ENCODE data around the gene SETD3.

The SETD3 gene

DNA sequence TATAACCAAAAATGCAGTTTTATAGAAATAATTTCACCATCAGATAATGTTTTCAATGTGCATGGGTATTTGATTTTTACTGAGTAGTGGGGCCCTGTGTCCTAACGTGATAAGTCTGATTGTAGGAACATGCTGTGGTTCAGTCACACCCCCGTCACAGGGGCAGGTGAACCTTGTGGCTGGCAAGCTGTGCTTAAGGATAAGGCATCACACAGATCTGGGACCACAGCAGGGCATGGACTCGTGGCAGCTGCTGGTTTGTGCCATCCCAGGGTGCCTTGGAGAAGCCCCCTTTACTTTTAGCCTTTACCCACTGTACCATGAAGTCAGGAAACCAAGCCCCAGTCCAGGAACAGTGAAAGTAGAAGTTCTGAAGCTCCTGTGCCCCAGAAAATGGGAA is 17.2 kb upstream of the SETD3 start:
- DNase-seq (ENCODE audit: low read depth), result no peak

DNA sequence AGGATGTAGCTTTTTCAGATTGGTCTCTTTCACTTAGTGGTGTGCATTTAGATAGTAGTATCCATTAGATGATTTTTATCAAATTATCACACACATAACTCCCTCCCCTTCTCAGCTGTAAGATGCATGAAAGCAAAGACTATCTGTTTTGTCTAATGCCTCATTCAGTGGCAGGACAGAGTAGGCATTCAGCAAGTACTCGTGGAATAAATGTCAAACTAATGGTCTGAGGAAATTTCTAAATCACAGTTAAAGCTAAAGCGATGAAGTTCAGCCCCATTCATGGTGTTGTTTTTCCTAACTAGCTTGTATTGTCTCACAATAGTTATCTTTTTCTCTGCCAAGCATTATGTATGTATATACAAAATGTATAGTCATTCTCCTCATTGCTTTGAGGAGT is 16.7 kb upstream of the SETD3 start:
- no peak for DNase-seq (ENCODE audit: low read depth)

DNA sequence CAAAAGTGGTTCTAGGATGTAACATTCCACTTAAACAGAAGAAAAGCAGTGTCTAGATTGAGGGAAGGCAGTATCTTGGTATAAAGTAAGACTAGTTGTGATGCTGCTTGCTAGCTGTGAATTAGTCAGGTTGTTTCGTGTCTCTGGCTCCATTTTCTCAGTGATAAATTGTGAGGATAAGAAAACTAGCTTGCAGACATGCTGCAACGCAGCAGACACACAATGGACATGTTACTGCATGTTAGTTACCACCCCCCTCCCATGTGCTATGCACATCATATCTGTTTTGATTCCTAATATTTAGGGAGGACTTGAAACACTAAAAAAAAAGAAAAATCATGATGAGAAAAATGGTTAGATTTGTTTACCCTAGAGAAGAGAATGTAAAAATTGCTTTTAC is 3.4 kb upstream of the SETD3 start:
- no peak for DNase-seq (ENCODE audit: low read depth)

DNA sequence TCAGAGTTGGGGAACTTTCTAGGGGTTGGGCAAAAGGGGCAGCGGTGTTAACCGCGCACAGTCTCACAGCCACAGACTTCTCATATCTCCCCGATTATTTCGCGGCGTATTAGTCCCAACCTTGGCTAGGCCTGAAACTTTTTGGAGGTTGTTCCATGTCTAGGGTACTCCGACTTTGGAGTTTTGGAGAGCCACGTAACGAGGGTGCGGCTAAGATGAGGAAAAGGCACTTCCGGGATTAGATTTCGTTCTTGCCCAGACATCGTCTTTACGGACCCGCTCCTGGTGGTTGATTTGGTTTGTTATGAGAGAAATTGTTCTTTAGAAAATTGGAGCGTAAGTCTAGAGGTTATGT is 1.1 kb upstream of the SETD3 start:
- DNase-seq (ENCODE audit: low read depth), result no peak

DNA sequence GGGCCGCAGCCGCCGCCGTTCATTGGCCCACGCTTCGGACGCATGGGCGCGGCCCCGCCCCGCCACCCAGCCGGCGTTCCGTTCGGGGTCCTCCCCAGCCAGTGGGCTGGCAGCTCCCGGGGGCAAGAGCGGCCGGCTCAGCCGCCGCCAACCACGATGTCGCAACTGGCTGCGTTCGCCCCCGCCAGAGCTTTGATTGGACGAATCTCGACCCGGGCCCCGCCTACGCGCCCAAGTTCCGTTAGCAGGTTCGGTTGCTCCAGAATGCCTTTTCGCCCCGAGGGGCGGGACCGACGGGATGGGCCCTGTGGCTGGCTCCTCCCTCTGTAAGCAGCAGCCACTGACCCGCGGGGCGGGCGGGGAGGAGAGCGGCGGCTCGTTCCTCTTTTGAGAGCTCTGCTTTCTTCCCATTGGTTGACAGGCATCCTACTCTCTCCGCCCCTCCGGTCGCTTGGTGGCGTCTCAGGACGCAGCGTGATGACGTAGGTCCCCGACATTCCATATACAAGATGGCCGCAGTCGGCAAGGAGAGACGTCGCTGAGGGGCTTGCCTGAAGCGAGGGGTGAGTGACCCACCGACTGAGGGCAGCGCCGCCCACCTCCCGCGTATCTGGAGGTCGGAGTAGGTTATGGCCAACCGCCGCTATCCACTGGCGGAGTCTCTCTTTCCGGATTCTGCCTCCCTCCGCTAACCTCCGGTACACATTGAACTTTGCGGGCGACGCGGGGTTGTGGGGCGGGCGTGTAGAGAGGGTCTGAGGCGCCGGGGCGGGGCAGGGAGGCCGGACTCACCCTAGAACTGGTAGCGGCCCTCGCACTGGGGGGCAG is 472 bp upstream of the SETD3 start, which contains the start of gene CCNK:
Gene CCNK, plus strand, starts transcription at position 493 of the 828 bp plus-strand sequence. CDS start 11,269 bp downstream, outside the sequence.
- peak; percentile 100 for DNase-seq (ENCODE audit: low read depth)

DNA sequence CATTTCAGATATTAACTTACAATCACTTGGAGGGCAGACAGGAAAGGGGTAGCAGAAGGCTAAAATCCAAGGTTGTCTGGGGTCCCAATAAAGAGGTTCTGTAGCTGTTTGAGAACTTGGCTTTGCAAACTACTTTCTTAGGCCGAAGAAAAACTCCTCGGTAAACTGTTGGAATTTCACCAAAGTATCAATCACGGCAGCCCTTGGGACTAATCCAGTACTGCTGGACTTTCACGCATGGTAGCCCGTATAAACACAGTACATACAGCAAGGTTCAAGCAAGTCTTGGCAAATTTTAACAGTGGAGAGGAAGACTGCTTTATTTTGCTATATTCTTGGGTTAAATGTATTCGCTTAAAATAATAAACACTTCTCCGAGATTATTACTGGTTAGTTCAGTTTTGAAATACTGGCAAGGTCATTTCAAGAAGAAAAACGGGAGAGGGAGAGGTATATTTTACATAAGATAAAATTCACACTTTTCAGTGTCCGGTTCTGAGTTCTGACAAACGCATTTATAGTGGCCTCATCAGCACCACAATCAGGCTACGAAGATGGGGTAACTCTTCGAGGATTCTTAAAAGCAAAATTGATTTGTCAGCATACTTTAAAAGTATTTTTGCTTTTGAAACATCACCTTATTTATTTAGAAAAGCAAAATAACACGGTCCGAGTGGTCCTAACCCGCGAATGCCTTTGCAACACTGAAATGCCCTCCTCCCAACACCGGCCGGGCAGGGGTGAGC is 1.3 kb downstream of the SETD3 start:
- DNase-seq (ENCODE audit: low read depth), result no peak

DNA sequence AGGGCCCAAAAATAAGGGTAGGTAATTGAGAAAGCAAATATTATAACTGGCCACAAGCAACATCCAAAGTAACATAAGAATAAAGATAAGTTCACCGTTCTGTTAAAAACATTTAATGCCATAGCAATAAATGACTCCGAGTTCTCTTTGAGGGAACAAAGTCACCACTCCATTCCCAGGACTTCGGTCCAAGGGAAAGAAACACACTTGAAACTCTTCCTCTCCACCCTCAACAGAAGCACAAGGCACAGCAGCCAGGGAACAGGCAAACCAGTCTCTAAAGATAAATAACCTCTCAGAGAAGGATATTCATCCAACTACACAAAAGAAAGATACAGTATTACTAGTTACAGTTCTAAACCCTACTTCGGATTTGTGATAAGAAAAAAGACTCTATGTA is 2.5 kb downstream of the SETD3 start:
- no peak for DNase-seq (ENCODE audit: low read depth)

DNA sequence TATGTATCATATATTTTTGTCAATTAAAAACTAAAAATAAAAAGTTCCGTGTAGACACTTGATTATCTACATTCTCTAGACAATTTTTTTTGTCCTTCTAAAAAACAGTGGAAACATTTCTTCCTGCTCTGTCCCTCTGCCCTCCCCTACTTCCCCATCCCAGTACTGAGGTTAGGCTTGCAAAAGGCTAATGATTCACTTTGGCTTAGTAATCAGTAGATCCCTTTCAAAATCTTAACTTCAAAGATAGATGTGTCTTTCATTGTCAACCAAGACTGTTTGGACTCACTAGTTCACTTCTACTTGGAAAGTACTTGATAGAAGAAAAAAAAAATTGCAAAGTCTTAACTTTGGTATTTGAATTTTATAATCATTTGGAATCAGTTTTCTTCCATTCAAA is 3.8 kb downstream of the SETD3 start:
- DNase-seq (ENCODE audit: low read depth), result no peak

DNA sequence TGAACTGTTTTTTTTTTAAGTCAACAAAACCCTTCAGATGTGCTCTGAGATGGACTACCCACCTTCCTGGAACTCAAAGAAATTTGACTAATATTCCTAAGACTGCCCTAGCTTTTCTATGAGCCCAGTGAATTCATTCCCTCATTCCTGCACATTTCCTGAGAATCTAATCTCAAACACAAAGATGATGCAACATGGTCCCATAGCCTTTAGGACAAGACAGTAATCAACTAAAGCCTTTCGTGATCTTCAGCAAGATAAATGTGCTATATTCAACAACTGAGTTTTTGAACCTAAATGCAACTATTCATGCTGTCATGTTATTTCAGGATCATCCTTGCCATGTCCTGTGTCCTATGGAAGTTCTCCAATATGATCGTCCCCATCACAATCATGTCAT is 5.0 kb downstream of the SETD3 start:
- no peak for DNase-seq (ENCODE audit: low read depth)

DNA sequence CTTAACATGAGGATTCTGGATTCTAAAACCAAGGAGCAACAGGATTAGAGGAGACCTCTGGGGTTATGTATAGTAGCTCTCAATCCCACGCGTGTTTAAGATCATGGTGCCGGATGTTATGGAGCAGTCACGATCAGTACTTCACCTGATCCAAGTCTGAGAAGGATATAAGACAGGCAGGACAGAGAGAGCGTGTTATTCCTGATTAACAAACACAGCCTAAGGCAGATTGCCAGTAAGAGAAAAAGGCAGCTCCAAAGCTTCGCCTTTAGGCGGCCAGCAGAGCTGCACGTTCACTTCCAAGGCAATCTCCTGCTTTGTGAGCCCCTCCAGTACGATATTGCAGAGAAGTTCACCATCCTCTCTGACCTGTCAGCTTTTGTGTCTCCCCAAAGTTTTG is 5.5 kb downstream of the SETD3 start:
- DNase-seq (ENCODE audit: low read depth), result no peak

DNA sequence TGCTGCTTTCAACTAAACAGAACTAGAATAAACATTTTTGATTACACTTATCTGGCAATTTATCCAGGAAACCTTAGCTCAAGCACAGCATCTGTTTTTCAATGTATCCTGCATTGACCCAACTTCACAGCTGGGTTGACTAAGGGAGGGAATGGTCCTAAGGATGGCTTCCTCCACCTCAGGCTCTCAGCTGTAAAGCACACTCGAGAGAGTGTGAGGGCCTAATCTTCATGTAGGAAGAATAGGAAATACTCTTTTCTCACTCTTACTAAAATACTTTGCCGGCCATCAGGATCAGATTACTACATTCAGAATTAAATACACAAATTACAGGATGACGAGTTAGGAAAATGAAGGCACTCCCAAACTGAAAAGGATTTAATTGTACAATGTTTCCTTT is 7.2 kb downstream of the SETD3 start:
- no peak for DNase-seq (ENCODE audit: low read depth)

DNA sequence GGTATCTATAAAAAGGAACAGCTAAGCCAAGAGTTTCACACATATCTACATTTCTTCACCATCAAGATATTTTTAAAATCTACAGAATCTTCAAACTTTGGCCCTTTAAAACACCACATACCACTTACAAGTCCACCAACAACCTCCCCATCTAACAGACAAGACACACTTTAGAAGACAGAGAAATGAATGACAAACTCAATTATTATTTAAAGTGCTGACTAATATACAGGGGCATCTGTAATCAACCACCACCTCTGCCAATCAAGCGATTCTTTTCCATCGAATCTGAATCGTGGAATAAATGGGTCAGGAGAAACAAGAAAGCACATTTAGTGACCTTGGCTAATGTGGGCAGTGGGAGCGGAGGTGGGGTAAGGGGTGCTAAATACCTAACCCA is 7.7 kb downstream of the SETD3 start:
- DNase-seq (ENCODE audit: low read depth), result no peak

DNA sequence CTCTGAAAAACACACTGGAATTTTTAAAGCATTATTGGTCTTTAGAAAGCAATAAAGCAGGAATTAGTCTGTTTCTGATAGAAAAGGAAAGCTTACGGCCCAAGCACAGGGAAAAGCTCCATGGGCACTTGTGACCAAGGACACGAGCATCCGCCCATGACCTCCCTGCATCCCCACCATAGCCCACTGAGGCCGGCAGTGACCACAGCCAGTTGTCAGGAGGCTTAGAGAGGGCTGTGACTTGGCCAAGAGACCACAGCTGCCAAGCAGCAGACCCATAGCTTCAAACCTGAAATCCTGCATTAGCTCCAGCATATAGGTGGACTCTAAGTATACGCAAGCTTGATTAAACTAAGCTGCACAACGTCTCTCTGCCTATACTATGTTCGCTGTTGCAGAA is 8.9 kb downstream of the SETD3 start:
- no peak for DNase-seq (ENCODE audit: low read depth)

DNA sequence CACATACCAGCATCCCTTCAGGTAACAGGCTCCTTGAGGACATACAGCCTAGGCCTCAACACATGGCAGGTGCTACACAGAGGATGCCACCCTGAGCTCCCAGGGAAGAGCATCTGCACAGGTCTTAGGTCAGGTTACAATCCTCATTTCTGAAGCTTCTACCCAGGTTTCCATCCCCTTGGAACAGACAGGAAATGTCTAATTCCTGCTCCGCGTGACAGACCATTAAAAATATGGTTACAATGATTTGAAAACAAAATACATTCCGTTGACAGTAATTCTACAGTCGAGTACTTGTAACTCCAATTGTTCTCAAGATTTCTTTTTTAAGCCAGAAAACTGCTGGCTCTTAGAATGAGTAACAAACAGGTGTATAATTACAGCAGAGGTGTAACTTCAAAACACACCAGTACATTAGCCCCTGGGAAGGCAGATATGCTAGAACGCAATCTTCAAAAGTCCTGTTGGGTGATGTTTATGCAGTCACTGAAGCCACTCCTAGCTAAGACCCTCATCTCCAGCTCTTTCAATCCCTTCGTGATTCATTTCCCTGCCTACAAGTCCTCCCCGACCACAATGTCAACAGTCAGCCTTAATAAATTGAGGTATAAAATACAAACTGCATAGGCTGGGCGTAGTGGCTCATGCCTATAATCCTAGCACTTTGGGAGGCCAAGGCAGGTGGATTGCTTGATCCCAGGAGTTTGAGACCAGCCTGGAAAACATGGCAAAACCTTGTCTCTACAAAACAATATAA is 11.6 kb downstream of the SETD3 start:
- DNase-seq (ENCODE audit: low read depth), result no peak

DNA sequence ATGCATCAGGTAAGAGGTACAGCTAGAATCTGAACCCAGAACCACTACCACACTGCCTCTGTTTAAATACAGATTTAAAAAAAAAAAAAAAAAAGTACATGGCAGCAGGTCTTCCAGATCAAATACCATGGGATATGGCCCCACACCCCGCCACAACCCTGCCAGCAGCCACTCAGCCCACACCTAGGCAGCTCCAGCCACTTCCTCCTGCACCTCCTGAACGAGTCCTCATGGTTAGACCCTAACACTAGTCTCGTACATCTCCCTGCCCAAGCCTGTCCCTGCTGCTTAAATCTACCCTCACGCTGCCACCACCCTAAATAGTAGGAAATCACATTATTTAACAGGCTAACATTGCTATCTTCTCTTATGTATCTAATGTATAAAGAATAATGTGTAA is 12.6 kb downstream of the SETD3 start:
- DNase-seq (ENCODE audit: low read depth), result no peak

DNA sequence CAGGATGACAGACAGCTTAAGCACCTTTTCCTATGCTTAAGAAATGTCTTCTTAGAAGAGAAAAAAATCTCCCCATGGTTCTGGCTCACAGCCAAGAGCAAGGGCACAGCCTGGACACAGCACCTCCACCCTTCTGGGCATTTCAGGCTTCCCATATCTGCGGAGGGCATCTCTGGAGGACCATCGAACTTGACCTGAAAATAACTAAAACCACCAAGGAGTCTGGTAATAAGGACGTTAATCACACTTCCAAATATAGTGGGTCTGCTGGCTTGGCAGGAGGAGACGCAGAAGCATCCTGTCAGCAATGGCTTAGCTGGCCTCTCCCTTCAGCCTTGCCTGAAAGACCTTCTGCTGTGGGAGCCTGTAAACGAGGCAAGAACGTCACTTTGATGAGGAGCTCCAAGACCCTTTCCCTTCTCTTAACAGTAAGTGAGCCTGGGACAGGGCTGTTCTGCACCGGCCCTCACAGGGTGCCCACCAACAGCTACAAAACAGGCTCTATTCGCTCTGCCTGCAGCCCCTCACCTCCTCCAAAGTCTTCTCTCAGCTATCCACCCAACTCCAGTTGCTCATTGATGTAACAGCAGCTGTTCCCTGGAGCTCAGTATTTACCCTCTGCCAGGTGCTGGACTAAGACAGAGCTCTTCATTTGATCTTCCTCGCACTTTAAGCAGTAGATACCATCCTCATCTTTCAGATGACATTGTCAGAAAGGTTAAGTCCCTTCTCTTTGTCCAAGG is 13.2 kb downstream of the SETD3 start:
- DNase-seq (ENCODE audit: low read depth), result no peak

DNA sequence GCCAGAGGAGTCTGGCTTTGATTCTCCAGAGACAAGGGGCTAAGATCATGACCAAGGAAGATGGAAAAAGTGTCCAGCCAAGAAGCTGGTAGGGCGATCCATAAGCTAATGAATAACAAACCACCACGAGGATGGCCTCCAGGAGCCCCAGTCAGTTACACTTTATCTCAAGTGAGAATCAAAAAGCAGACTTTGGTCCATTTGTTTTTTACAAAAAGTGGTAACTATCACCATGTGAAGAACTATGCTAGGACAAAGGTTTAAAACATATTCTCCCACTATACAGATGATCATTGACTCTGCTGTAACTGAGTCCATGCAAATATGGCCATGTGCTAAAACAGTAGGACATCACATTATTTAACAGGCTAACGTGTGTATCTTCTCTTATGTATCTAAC is 13.9 kb downstream of the SETD3 start:
- no peak for DNase-seq (ENCODE audit: low read depth)

DNA sequence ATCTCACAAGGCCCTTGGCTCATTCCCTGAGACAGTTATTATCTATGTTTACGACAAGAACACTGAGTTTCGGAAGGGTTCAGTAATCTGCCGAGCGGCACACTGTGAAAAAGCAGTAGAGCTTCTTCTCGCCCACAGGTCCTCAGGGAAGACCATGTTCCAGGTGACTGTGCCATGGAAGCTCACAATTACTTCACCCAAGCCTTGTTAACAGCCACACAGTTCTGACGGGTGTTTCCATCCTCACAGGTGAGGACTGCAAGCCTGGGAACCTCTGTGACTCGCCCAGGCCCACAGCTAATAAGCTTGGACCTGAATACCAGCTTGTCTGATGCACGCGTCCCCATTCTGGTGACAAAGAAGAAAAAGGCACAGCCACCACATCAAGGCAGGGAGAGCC is 15.4 kb downstream of the SETD3 start:
- no peak for DNase-seq (ENCODE audit: low read depth)

DNA sequence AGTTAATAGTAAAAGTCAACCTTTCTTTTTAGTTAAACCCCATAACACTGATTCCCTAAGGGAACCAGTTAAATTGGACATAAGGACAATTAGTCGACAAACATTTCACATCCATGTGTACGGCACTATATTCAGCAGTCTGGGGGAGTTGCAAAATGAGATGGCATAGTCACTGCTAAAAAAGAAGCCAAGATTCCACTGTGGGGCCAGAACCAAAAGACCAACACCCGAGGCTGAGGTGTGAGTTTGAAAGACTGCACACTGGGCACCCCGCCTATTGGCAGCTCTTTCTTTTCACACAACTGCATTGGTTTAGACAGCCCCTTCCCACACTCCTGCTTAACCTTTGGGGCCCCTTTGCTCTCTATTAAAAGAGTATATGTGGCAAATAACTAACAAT is 16.7 kb downstream of the SETD3 start:
- DNase-seq (ENCODE audit: low read depth), result no peak

DNA sequence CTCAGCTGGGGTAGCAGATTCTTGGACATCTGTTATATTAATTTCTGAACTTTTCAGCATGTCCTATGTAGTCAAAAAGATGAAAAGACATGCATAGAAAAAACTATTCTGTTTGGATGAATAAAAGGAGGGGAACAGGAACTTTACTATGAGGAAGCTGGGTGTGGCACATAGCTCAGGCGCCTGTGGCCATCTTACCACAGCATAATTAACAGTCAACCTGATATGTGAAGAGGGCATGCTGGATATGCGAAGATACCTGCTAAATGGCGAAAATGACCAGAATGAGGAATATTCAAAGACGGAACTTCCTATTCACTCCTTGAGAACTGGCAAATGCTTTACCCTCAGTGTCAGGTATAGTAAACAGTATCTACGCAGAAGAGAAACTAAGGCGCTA is 18.4 kb downstream of the SETD3 start:
- no peak for DNase-seq (ENCODE audit: low read depth)

DNA sequence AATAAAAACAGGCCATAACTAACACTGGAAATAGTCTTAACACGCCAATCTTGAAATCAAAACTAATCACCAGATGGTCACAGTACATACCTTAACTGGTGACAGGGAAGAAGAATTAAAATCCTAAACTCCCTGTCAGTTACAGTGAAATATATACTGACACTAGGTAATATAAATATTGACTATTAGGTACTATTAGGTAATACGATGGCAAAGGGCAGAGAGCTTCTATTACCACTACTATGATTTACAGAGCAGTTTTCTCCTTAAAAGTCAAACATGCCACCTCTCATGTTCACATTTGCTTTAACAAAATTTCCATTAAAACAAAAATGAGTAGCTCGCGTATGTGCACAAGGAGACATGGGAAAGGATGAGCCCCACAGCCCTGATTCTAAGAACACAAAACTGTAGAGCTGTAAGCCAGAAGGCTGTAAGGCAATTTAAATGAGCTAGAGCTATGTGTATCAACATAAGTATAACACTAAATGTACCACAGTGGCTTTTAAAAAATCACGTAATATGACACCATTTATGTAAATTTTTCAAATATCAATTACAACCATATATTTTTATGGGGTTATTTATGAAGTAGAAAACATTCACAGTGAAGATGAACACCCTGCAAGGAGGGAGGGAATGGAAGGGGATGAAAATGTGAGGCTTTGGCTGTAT is 19.1 kb downstream of the SETD3 start:
- no peak for DNase-seq (ENCODE audit: low read depth)

DNA sequence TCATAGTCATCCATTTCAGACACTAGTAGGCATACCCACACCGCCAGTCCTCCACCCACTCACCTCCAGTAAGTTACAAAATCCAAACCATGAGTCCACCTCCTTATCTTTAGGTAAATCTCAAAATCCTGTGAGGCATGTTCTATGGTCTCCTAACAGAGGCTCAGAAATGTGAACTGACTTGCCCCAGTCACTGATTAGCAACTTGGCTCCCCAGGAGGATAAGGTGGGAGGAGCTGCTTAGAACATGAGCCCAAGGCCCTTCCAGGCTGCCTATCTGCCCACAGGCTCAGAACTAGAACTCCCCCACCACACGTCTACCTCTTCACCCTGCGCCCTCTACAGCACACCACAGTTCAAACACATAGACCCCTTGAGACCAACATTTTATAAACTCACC is 19.9 kb downstream of the SETD3 start:
- DNase-seq (ENCODE audit: low read depth), result no peak
